Measurements from ENCODE around the gene VPS26B.
"Not testable (repeated sequence)": the region's sequence is repeated elsewhere in the genome, so short reads cannot be mapped to it uniquely, and the experiment has no call there.

Gene VPS26B

DNA sequence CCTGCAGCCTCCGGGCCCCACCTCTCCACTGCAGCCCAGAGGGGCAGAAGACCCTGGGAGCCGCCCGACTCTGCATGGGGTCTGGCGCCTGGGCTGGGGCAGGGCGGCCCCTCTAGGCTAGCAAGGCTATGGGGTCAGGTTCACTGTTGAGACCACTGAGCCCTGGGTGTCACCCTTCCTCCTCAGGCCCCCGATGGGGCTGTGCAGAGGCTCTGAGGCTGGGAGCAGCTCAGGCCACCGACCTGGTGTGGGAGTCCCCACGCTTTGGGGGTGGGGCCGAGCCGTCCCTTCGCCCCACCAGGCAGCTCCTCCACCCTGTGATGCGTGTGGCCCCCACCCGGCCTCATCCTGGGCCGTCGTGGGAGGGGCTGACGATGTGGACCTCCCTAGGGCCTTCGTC lies 57.2 kb downstream of the VPS26B start:
- not testable (repeated sequence) for DNase-seq (ENCODE audit: low read depth, low spot score)

DNA sequence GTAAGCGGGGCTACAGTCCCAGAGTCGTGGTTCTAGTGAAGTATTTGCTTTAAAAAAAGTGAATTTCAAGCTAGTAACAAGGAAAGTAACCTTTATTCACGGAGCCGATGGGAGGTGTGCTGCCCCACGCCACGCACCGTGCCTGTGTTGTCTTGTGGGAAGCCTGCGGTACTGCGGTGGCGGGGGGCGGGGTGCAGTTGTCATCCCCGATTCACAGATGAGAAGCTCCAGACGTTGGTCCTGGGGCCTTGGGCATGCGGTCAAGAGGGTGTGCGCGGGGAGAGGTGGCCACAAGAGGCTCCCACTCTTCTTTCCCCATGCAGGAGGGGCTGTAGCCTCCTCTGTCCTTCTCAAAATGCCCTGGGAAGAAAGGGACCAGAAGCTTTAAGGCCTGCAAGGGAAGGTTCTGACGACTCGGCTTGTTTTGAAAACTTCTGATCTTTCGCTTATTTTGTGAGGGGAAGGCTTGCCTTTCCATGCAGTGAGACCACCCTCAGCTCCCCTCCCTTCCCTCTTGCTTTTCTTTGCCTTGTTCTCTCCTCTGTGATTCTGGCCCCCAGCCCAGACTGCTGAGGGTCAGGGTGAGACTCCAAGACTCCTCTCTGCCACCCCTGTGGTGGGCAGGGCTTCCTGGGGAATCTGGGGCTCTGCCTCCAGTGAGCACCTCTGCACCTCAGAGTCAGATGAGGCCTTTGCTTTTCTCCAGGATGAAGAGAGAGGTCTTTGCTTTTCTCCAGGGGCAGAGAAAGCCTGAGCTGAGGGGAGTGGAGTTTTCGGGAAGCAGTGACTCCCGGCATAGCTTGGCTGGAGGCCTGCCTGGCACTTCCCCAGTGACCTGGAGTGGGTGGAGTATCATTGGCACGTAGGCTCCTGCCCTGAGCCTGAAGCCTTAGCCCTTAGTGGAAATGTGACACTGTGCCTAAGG lies 57.9 kb downstream of the VPS26B start:
- DNase-seq (ENCODE audit: low read depth, low spot score), result no peak

DNA sequence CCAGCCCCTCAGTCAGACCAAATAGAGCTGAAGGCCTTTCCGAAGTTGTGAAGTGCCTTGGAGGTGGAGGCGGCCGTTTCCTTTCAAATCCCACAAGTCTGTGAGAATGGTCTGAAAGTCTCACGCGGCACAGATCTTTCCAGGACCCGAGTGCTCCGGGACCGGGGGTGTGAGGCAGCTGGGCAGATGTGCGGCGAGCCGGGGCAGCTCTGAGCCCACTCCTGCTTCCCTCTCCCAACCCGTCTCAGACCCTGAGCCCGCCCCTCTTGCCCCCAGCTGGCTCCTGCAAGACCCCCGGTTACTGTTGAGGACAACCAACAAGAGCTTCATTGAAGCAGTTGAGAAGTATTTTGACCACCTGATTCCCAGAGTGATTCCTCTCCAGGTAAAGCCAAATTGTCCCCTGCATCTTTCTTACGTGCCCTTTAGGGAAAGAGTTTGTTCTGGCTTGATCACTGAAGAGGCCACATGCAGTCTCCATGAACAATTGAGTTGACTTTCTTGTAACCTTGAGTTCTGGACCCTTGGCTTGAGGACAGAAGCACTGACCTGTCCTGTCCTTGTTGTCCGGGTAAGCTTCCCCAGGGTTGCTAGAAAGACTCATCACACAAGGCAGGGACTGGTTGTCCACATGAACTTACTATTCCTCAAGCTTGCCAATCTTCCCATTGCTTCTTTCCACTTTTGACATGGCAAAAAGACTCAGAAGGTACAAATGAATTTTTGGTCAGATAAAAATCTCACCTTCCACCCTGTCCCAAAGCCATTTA lies 59.2 kb downstream of the VPS26B start:
- no peak for DNase-seq (ENCODE audit: low read depth, low spot score)

- not testable (repeated sequence) for DNase-seq (ENCODE audit: low read depth, low spot score)
These were observed 59.9 kb downstream of the VPS26B start for GRCh38 chr11:134284349-134284748.

GRCh38 chr11:134287561-134287960 lies 63.1 kb downstream of the VPS26B start:
- no peak for DNase-seq (ENCODE audit: low read depth, low spot score)

DNA sequence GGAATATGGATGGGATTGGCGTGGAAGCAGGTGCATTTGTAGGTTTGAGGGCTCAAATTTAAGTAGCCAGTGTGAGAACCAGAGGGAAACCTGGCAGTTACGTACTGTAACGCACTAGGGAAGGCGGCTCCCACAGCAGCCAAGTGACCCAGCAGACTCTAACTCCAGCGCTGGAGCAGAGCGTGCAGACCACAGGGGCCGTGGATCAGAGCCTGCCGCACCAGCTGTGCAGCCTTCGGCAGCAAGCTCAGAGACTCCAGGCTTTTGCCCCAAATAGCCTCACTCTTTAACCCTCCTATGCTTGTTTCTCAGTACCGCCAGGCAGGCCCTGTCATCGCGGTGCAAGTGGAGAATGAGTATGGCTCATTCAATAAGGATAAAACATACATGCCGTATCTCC lies 64.0 kb downstream of the VPS26B start:
- DNase-seq (ENCODE audit: low read depth, low spot score), result no peak

GRCh38 chr11:134289167-134289566 lies 64.7 kb downstream of the VPS26B start:
- no peak for DNase-seq (ENCODE audit: low read depth, low spot score)

GRCh38 chr11:134289789-134290188 lies 65.3 kb downstream of the VPS26B start:
- DNase-seq (ENCODE audit: low read depth, low spot score), result no peak

- no peak for DNase-seq (ENCODE audit: low read depth, low spot score)
These were observed 66.2 kb downstream of the VPS26B start for GRCh38 chr11:134290646-134291045.

DNA sequence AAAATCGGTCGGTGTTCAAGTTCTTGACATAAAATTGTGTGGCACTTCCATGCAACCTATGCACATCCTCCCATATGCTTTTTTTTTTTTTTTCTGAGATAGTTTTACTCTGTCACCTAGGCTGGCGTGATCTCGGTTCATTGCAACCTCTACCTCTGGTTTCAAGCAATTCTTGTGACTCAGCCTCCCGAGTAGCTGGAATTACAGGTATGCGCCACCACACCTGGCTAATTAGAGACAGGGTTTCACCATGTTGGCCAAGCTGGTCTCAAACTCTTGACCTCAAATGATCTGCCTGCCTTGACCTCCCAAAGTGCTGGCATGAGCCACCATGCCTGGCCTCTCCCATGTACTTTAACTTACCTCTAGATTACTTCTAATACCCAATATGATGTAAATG lies 66.7 kb downstream of the VPS26B start:
- no peak for DNase-seq (ENCODE audit: low read depth, low spot score)

- no peak for DNase-seq (ENCODE audit: low read depth, low spot score)
These were observed 68.2 kb downstream of the VPS26B start for GRCh38 chr11:134292661-134293060.

- DNase-seq (ENCODE audit: low read depth, low spot score), result no peak
These were observed 68.9 kb downstream of the VPS26B start for GRCh38 chr11:134293119-134294113.

- DNase-seq (ENCODE audit: low read depth, low spot score), result no peak
These were observed 70.2 kb downstream of the VPS26B start for GRCh38 chr11:134294664-134295063.

All from activated CD4-positive, CD25-positive, alpha-beta regulatory T cell treated with anti-CD3 and anti-CD28 coated beads, Interleukin-2, amount 50 U/mL, for 16 hours (primary cell).